ENCODE results near the gene SSC4D. TPM values are rescaled to one million over a fixed set of nuclear protein-coding genes. Genes with fewer than 3 reads are reported as not detected.
A peak's percentile ranks its signal among the peaks of the same experiment; 100 is the strongest.

SSC4D gene
- total and polyA plus RNA-seq, 9 of the 15 experiments (the other 6 are each of a cell fraction or from before 2014, with no cell fraction given), result 0.06 to 1.1 (median 0.85) TPM; not detected in 1

DNA sequence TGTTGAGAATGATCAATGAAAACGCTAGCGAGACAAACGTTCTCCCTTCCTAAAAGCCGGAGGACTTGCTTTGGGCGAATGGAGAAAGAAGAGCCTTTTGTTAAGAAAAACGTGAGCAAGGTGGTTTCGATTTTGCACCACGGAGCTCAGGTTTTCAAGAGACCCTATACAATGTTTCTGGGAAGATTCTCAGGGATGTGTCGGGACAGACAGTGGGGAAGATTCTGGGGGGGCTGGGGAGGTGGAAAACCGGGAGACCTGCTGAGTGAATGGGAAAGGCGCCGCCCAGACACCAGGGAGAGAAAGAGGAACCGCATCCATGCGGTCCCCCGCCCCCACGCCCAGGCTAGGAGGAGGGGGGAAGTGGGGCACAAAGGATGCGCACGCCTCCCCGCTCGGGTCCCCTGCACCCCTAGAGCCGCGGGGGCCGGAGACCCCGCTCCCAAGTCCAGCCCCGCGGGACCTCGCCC lies 51.5 kb downstream of the SSC4D start (continued):
- TF ChIP-seq, protein P1, sequence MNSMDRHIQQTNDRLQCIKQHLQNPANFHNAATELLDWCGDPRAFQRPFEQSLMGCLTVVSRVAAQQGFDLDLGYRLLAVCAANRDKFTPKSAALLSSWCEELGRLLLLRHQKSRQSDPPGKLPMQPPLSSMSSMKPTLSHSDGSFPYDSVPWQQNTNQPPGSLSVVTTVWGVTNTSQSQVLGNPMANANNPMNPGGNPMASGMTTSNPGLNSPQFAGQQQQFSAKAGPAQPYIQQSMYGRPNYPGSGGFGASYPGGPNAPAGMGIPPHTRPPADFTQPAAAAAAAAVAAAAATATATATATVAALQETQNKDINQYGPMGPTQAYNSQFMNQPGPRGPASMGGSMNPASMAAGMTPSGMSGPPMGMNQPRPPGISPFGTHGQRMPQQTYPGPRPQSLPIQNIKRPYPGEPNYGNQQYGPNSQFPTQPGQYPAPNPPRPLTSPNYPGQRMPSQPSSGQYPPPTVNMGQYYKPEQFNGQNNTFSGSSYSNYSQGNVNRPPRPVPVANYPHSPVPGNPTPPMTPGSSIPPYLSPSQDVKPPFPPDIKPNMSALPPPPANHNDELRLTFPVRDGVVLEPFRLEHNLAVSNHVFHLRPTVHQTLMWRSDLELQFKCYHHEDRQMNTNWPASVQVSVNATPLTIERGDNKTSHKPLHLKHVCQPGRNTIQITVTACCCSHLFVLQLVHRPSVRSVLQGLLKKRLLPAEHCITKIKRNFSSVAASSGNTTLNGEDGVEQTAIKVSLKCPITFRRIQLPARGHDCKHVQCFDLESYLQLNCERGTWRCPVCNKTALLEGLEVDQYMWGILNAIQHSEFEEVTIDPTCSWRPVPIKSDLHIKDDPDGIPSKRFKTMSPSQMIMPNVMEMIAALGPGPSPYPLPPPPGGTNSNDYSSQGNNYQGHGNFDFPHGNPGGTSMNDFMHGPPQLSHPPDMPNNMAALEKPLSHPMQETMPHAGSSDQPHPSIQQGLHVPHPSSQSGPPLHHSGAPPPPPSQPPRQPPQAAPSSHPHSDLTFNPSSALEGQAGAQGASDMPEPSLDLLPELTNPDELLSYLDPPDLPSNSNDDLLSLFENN (IDR thresholded peaks at IDR 0.05; ENCODE audit: low read depth in 2 of 2, low read length in 2 of 2), result 0 out of 4 replicates have a peak, but pooled peaks of 1 of the 2 experiments have one; percentile 47
- TF ChIP-seq, protein P2, sequence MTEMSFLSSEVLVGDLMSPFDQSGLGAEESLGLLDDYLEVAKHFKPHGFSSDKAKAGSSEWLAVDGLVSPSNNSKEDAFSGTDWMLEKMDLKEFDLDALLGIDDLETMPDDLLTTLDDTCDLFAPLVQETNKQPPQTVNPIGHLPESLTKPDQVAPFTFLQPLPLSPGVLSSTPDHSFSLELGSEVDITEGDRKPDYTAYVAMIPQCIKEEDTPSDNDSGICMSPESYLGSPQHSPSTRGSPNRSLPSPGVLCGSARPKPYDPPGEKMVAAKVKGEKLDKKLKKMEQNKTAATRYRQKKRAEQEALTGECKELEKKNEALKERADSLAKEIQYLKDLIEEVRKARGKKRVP (CRISPR knock-in tag; IDR thresholded peaks at IDR 0.05), result 0 out of 2 replicates have a peak, but pooled peaks have one; percentile 5
- TF ChIP-seq, protein P3, sequence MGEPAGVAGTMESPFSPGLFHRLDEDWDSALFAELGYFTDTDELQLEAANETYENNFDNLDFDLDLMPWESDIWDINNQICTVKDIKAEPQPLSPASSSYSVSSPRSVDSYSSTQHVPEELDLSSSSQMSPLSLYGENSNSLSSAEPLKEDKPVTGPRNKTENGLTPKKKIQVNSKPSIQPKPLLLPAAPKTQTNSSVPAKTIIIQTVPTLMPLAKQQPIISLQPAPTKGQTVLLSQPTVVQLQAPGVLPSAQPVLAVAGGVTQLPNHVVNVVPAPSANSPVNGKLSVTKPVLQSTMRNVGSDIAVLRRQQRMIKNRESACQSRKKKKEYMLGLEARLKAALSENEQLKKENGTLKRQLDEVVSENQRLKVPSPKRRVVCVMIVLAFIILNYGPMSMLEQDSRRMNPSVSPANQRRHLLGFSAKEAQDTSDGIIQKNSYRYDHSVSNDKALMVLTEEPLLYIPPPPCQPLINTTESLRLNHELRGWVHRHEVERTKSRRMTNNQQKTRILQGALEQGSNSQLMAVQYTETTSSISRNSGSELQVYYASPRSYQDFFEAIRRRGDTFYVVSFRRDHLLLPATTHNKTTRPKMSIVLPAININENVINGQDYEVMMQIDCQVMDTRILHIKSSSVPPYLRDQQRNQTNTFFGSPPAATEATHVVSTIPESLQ (CRISPR knock-in tag; IDR thresholded peaks at IDR 0.05), result 0 out of 2 replicates have a peak, but pooled peaks have one; percentile 33
- peak; percentile 97 for TF ChIP-seq MYC (IDR thresholded peaks at IDR 0.05; ENCODE audit: low read depth, low read length)
- peak; percentile 60; the same call in 1 of the 2 replicates for TF ChIP-seq MYC (CRISPR knock-in tag; IDR thresholded peaks at IDR 0.05; ENCODE audit: borderline replicate concordance, low read depth)
- TF ChIP-seq, protein P4, sequence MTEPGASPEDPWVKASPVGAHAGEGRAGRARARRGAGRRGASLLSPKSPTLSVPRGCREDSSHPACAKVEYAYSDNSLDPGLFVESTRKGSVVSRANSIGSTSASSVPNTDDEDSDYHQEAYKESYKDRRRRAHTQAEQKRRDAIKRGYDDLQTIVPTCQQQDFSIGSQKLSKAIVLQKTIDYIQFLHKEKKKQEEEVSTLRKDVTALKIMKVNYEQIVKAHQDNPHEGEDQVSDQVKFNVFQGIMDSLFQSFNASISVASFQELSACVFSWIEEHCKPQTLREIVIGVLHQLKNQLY (CRISPR knock-in tag; conservative IDR thresholded peaks at IDR 0.05), result 0 out of 4 replicates have a peak, but pooled peaks of 1 of the 2 experiments have one; percentile 35
- TF ChIP-seq, protein P5, sequence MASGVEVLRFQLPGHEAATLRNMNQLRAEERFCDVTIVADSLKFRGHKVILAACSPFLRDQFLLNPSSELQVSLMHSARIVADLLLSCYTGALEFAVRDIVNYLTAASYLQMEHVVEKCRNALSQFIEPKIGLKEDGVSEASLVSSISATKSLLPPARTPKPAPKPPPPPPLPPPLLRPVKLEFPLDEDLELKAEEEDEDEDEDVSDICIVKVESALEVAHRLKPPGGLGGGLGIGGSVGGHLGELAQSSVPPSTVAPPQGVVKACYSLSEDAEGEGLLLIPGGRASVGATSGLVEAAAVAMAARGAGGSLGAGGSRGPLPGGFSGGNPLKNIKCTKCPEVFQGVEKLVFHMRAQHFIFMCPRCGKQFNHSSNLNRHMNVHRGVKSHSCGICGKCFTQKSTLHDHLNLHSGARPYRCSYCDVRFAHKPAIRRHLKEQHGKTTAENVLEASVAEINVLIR (CRISPR knock-in tag; IDR thresholded peaks at IDR 0.05), result no peak
- TF ChIP-seq DMBX1 (CRISPR knock-in tag; IDR thresholded peaks at IDR 0.05; ENCODE audit: borderline replicate concordance), result no peak
- peak; percentile 6; the same call in 1 of the 2 replicates for TF ChIP-seq ARID1B (IDR thresholded peaks at IDR 0.05)
- TF ChIP-seq RB1 (IDR thresholded peaks at IDR 0.05; ENCODE audit: low read depth), result peak; percentile 22; the same call in 1 of the 2 replicates
- TF ChIP-seq CXXC5 (CRISPR knock-in tag; IDR thresholded peaks at IDR 0.05), result no peak
- TF ChIP-seq, protein P6, sequence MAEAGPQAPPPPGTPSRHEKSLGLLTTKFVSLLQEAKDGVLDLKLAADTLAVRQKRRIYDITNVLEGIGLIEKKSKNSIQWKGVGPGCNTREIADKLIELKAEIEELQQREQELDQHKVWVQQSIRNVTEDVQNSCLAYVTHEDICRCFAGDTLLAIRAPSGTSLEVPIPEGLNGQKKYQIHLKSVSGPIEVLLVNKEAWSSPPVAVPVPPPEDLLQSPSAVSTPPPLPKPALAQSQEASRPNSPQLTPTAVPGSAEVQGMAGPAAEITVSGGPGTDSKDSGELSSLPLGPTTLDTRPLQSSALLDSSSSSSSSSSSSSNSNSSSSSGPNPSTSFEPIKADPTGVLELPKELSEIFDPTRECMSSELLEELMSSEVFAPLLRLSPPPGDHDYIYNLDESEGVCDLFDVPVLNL (CRISPR knock-in tag; IDR thresholded peaks at IDR 0.05; ENCODE audit: low read depth), result 0 out of 2 replicates have a peak, but pooled peaks have one; percentile 21
- no peak for TF ChIP-seq ARHGAP35 (IDR thresholded peaks at IDR 0.05; ENCODE audit: partially characterized antibody)
- 0 out of 4 replicates have a peak, but pooled peaks of 1 of the 2 experiments have one; percentile 15 for TF ChIP-seq HDAC1 (IDR thresholded peaks at IDR 0.05)

Measured in K562 (cell line).